GM06990 (cell line): ENCODE data around the gene ADAM12.

Source experiments
- DNase-seq: peaks from one replicate; pipeline ENCODE4 v3.0.0-alpha.2; 2011; ENCODE audit not compliant: insufficient read length; ENCODE audit errors: extremely low read depth
- H3K27me3 ChIP-seq: replicated peaks from 2 replicates; pipeline ENCODE4 v1.6.0; 2011; ENCODE audit warnings: low read length; ENCODE audit not compliant: control insufficient read depth, insufficient read depth
- H3K36me3 ChIP-seq: 2 replicates; pipeline ENCODE4 v1.5.1; 2011; ENCODE audit warnings: low read length; ENCODE audit not compliant: control insufficient read depth, insufficient read depth
- H3K4me3 ChIP-seq: replicated peaks from 2 replicates; pipeline ENCODE4 v1.5.1; 2011; ENCODE audit warnings: low read depth, mild to moderate bottlenecking, control low read depth, low read length
- CTCF ChIP-seq: IDR thresholded peaks from 2 replicates; pipeline ENCODE4 v1.5.1; 2011; ENCODE audit warnings: low read length, control low read depth, mild to moderate bottlenecking, inconsistent platforms; ENCODE audit not compliant: insufficient read depth, poor library complexity, severe bottlenecking

Gene ADAM12

GRCh38 chr10:126163506-126163905, 224.8 kb downstream of the ADAM12 start:
- no peaks in the 10 kb centered on the region for H3K36me3 ChIP-seq
- H3K27me3 ChIP-seq, result no peaks in the 10 kb centered on the region
- H3K4me3 ChIP-seq, result no peak overlapping the region
- no peak for TF ChIP-seq CTCF
- no peak for DNase-seq

GRCh38 chr10:126161691-126162090, 226.6 kb downstream of the ADAM12 start:
- H3K27me3 ChIP-seq, result no peaks in the 10 kb centered on the region
- no peak for TF ChIP-seq CTCF
- no peak for DNase-seq
- H3K4me3 ChIP-seq, result no peak overlapping the region
- no peaks in the 10 kb centered on the region for H3K36me3 ChIP-seq

GRCh38 chr10:126160971-126161630, 227.2 kb downstream of the ADAM12 start:
- H3K4me3 ChIP-seq, result no peak overlapping the region
- no peak for DNase-seq
- TF ChIP-seq CTCF, result no peak
- H3K36me3 ChIP-seq, result no peaks in the 10 kb centered on the region
- H3K27me3 ChIP-seq, result no peaks in the 10 kb centered on the region

GRCh38 chr10:126160571-126160970, 227.7 kb downstream of the ADAM12 start:
- no peak for DNase-seq
- no peak for TF ChIP-seq CTCF
- Histone ChIP-seq H3K27me3 (no peaks in the 10 kb centered on the region), H3K4me3 (no peak overlapping the region), H3K36me3 (no peaks in the 10 kb centered on the region)

- no peaks in the 10 kb centered on the region for H3K36me3 ChIP-seq
- no peak for TF ChIP-seq CTCF
- no peaks in the 10 kb centered on the region for H3K27me3 ChIP-seq
- DNase-seq, result no peak
- no peak overlapping the region for H3K4me3 ChIP-seq
Observed at GRCh38 chr10:126158133-126158892, 230.0 kb downstream of the ADAM12 start.

GRCh38 chr10:126157189-126157588, 231.1 kb downstream of the ADAM12 start:
- TF ChIP-seq CTCF, result no peak
- no peaks in the 10 kb centered on the region for H3K36me3 ChIP-seq
- no peak for DNase-seq
- H3K4me3 ChIP-seq, result no peak overlapping the region
- no peaks in the 10 kb centered on the region for H3K27me3 ChIP-seq
